CD14-positive monocyte (primary cell): Measurements from ENCODE around the gene PVALEF. TPM values are rescaled to one million over a fixed set of nuclear protein-coding genes. Genes with fewer than 3 reads are reported as not detected.

Experiments
- DNase-seq, 3 donors: peaks; one replicate each; pipeline ENCODE4 v3.0.0-alpha.2; 2011 to 2022
- H2AFZ ChIP-seq: 2 replicates; pipeline ENCODE4 v1.6.0; 2012; ENCODE audit warnings: mild to moderate bottlenecking, low read depth, low read length, inconsistent platforms; ENCODE audit not compliant: insufficient read depth, poor library complexity, severe bottlenecking
- H3K27ac ChIP-seq, 2 donors: 1 replicate in 1 of 2; 2 replicates in 1 of 2; pipeline ENCODE4 v1.5.1; 2012 to 2013; ENCODE audit warnings: low read length in 2 of 2, control low read depth in 1 of 2, inconsistent platforms in 1 of 2, low read depth in 1 of 2, mild to moderate bottlenecking in 1 of 2
- H3K27me3 ChIP-seq, 2 donors: one replicate each; pipeline versions ENCODE4 v1.6.0 to v1.6.1; 2011 to 2013; ENCODE audit warnings: low read length in 2 of 2; ENCODE audit not compliant: control insufficient read depth in 2 of 2, insufficient read depth in 2 of 2
- H3K36me3 ChIP-seq, 2 donors: replicated peaks in 1 of 2; 1 replicate in 1 of 2; 2 replicates in 1 of 2; pipeline versions ENCODE4 v1.5.1 to v1.6.1; 2012 to 2013; ENCODE audit warnings: low read length in 2 of 2, control low read depth in 1 of 2, inconsistent platforms in 1 of 2, mild to moderate bottlenecking in 1 of 2; ENCODE audit not compliant: insufficient read depth in 2 of 2, control insufficient read depth in 1 of 2
- H3K4me1 ChIP-seq, 2 donors: 1 replicate in 1 of 2; 2 replicates in 1 of 2; pipeline versions ENCODE4 v1.5.1 to v1.6.1; 2012 to 2013; ENCODE audit warnings: low read length in 2 of 2, control low read depth in 1 of 2, inconsistent platforms in 1 of 2, mild to moderate bottlenecking in 1 of 2, moderate library complexity in 1 of 2; ENCODE audit not compliant: insufficient read depth in 2 of 2, control insufficient read depth in 1 of 2
- H3K4me2 ChIP-seq: replicated peaks from 2 replicates; pipeline ENCODE3; 2012; ENCODE audit warnings: low read length, moderate library complexity, mild to moderate bottlenecking; ENCODE audit not compliant: poor library complexity, severe bottlenecking; ENCODE audit errors: extremely low read depth
- H3K4me3 ChIP-seq, 3 experiments: fragments of 200-600 bp in 1 of 3; sonication (generic) in 1 of 3; replicated peaks in 1 of 3; 1 replicate in 2 of 3; 2 replicates in 1 of 3; pipeline ENCODE4 v1.5.1; 2011 to 2013; ENCODE audit warnings: low read length in 3 of 3, mild to moderate bottlenecking in 3 of 3, control low read depth in 2 of 3, low read depth in 2 of 3, inconsistent platforms in 1 of 3, moderate library complexity in 1 of 3
- H3K79me2 ChIP-seq: 2 replicates; pipeline ENCODE4 v1.6.0; 2012; ENCODE audit warnings: mild to moderate bottlenecking, control low read depth, inconsistent platforms, low read length, moderate library complexity; ENCODE audit not compliant: insufficient read depth
- H3K9ac ChIP-seq: 2 replicates; pipeline ENCODE4 v1.6.0; 2017; ENCODE audit warnings: low read length, mild to moderate bottlenecking; ENCODE audit not compliant: insufficient read depth, poor library complexity, severe bottlenecking
- H3K9me3 ChIP-seq, 2 donors: replicated peaks in 1 of 2; 1 replicate in 1 of 2; 2 replicates in 1 of 2; pipeline versions ENCODE4 v1.5.1 to v1.6.1; 2012 to 2013; ENCODE audit warnings: low read length in 2 of 2, control low read depth in 1 of 2; ENCODE audit not compliant: control insufficient read depth in 1 of 2, insufficient read depth in 1 of 2
- H4K20me1 ChIP-seq: 2 replicates; pipeline ENCODE4 v1.6.0; 2012; ENCODE audit warnings: mild to moderate bottlenecking, low read length, control low read depth, moderate library complexity; ENCODE audit not compliant: insufficient read depth
- H3K27ac Mint-ChIP-seq, 7 donors: one replicate each; pipeline ENCODE4 v1.8.0; 2020; ENCODE audit warnings: mild to moderate bottlenecking in 7 of 7, mixed read lengths in 7 of 7, moderate library complexity in 6 of 7, inconsistent platforms in 2 of 7
- H3K27me3 Mint-ChIP-seq, 3 donors: one replicate each; pipeline ENCODE4 v1.8.0; 2021 to 2022; ENCODE audit warnings: low read depth in 3 of 3, mild to moderate bottlenecking in 3 of 3, mixed read lengths in 3 of 3, moderate library complexity in 3 of 3, inconsistent platforms in 1 of 3
- H3K36me3 Mint-ChIP-seq, 2 donors: one replicate each; pipeline ENCODE4 v1.8.0; 2020; ENCODE audit warnings: mixed read lengths in 2 of 2, inconsistent platforms in 1 of 2, mild to moderate bottlenecking in 1 of 2
- H3K4me1 Mint-ChIP-seq: one replicate; pipeline ENCODE4 v1.8.0; 2020; ENCODE audit warnings: mild to moderate bottlenecking, mixed read lengths
- H3K4me3 Mint-ChIP-seq, 2 donors: one replicate each; pipeline ENCODE4 v1.8.0; 2020; ENCODE audit warnings: mild to moderate bottlenecking in 2 of 2, mixed read lengths in 2 of 2, moderate library complexity in 1 of 2
- H3K9me3 Mint-ChIP-seq, 7 donors: one replicate each; pipeline ENCODE4 v1.8.0; 2020 to 2022; ENCODE audit warnings: mixed read lengths in 7 of 7, mild to moderate bottlenecking in 6 of 7, moderate library complexity in 6 of 7, inconsistent platforms in 2 of 7
- CTCF ChIP-seq: fragments of 200-600 bp; IDR thresholded peaks from one replicate; pipeline ENCODE4 v1.8.0; 2022; ENCODE audit warnings: antibody characterized with exemption, mild to moderate bottlenecking
- WGBS: methylation state at CpG from one replicate; pipeline ENCODE4 v1.1.5; 2013; ENCODE audit warnings: missing lambda C conversion rate; ENCODE audit not compliant: insufficient coverage; 5-methylcytosine and 5-hydroxymethylcytosine counted together
- intact Hi-C, 2 donors: fragments of 100-400 bp; cut with micrococcal nuclease; formaldehyde crosslinking; loops; one replicate each; pipeline versions ENCODE4 v1.15.0 to v1.15.1; 2023
- polyA plus RNA-seq, 3 donors: library from polyadenylated mRNA; depleted of rRNA in 1 of 3; unstranded in 2 of 3; stranded (reverse) in 1 of 3; fragments of 300-500 nt in 2 of 3; fragments of >200 nt in 1 of 3; fragmentation: Illumina TruSeq in 2 of 3; gene quantifications; 1 replicate in 2 of 3; 2 replicates in 1 of 3; pipeline ENCODE4 v1.2.3, GENCODE V29; 2012 to 2021

Gene PVALEF
- polyA plus RNA-seq, 3 donors = not detected

- peak in 1 of 3 donors; percentile 27 for DNase-seq
- Histone ChIP-seq H3K36me3 (peaks cover 10 to 30% of the 10 kb centered on the region in 2 donors), H3K27me3 (no peaks in the 10 kb centered on the region), H3K27ac (no peak overlapping the region), H3K4me1 (peaks cover 6 to 8% of the 10 kb centered on the region in 2 donors), H3K4me2 (no peak overlapping the region), H4K20me1 (peaks cover 41% of the 10 kb centered on the region), H3K4me3 (no peak overlapping the region), H3K9me3 (no peaks in the 10 kb centered on the region), H3K9ac (peak overlapping the region; percentile 32), H2AFZ (no peak overlapping the region), H3K79me2 (no peaks in the 10 kb centered on the region)
- WGBS = 64% methylated on average over 19 of the region's 24 CpGs
- no peak for TF ChIP-seq CTCF
- H3K4me1 Mint-ChIP-seq = peaks cover 7% of the 10 kb centered on the region
- peak overlapping the region; percentile 47 to 53 for H3K4me3 Mint-ChIP-seq
- H3K27ac Mint-ChIP-seq = peak overlapping the region in 4 of 7 donors; percentile 45 to 89 (median 76)
- peaks cover 13 to 19% of the 10 kb centered on the region in 2 donors for H3K36me3 Mint-ChIP-seq
- peaks cover 0 to 4% (median 0%) of the 10 kb centered on the region in 7 donors for H3K9me3 Mint-ChIP-seq
- peaks cover 0 to 2% (median 0%) of the 10 kb centered on the region in 3 donors for H3K27me3 Mint-ChIP-seq
- intact Hi-C loops = no loop called here
Observed at GRCh38 chr17:81118308-81119221, 46.7 kb upstream of the PVALEF start.

- H3K4me3 Mint-ChIP-seq = peak overlapping the region in 1 of 2 donors; percentile 52
- H3K4me3 ChIP-seq = no peak overlapping the region
- H3K36me3 Mint-ChIP-seq = peaks cover 17 to 25% of the 10 kb centered on the region in 2 donors
- 41% methylated on average over 84 of the region's 89 CpGs for WGBS
- H3K36me3 ChIP-seq = peaks cover 12 to 34% of the 10 kb centered on the region in 2 donors
- H3K27me3 ChIP-seq = no peaks in the 10 kb centered on the region
- H3K27ac ChIP-seq = no peak overlapping the region
- intact Hi-C loops = no loop called here
- H3K79me2 ChIP-seq = no peaks in the 10 kb centered on the region
- peak overlapping the region in 5 of 7 donors; percentile 26 to 88 (median 80) for H3K27ac Mint-ChIP-seq
- peaks cover 0 to 4% (median 0%) of the 10 kb centered on the region in 7 donors for H3K9me3 Mint-ChIP-seq
- H3K4me1 Mint-ChIP-seq = peaks cover 7% of the 10 kb centered on the region
- H3K27me3 Mint-ChIP-seq = peaks cover 0 to 2% (median 0%) of the 10 kb centered on the region in 3 donors
- peaks cover 6 to 8% of the 10 kb centered on the region in 2 donors for H3K4me1 ChIP-seq
- no peak overlapping the region for H2AFZ ChIP-seq
- H3K4me2 ChIP-seq = peak overlapping the region; percentile 40
- H4K20me1 ChIP-seq = peaks cover 41% of the 10 kb centered on the region
- H3K9me3 ChIP-seq = no peaks in the 10 kb centered on the region
- no peak for TF ChIP-seq CTCF
- DNase-seq = peak; percentile 78 to 97 (median 86)
- peak overlapping the region; percentile 32 for H3K9ac ChIP-seq
Observed at GRCh38 chr17:81119223-81120148, 45.8 kb upstream of the PVALEF start.
